HepG2 (cell line): ENCODE measurements around the gene STOM. TPM values are rescaled to one million over a fixed set of nuclear protein-coding genes. Genes with fewer than 3 reads are reported as not detected.

ENCODE experiments used
- CC2D1A ChIP-seq: sonication (generic); formaldehyde crosslinking; IDR thresholded peaks from 2 replicates; pipeline ENCODE4 v1.8.1; 2023; ENCODE audit warnings: mild to moderate bottlenecking, missing genetic modification reagents
- FOXA3 ChIP-seq: IDR thresholded peaks from 2 replicates; pipeline ENCODE4 v1.6.1; 2016; ENCODE audit warnings: missing genetic modification reagents, missing compliant biosample characterization
- IRF2 ChIP-seq: IDR thresholded peaks from 2 replicates; pipeline ENCODE4 v1.6.1; 2018; ENCODE audit warnings: missing genetic modification reagents, missing compliant biosample characterization
- MAFG ChIP-seq: sonication (generic); formaldehyde crosslinking; IDR thresholded peaks from 2 replicates; pipeline ENCODE4 v1.5.1; 2020; ENCODE audit warnings: mild to moderate bottlenecking, missing genetic modification reagents
- MLLT10 ChIP-seq: sonication (generic); formaldehyde crosslinking; IDR thresholded peaks from 2 replicates; pipeline ENCODE4 v1.4.0; 2020; ENCODE audit warnings: missing genetic modification reagents
- PTBP1 ChIP-seq: fragments of 200-400 bp; formaldehyde crosslinking; IDR thresholded peaks from 2 replicates; pipeline ENCODE4 v1.6.1; 2018; ENCODE audit warnings: low read length, low read depth; ENCODE audit not compliant: poor library complexity, severe bottlenecking
- SP2 ChIP-seq: sonication (generic); formaldehyde crosslinking; IDR thresholded peaks from 2 replicates; pipeline ENCODE4 v1.5.1; 2020; ENCODE audit warnings: mild to moderate bottlenecking, missing genetic modification reagents
- STAT5B ChIP-seq: sonication (generic); formaldehyde crosslinking; IDR thresholded peaks from 2 replicates; pipeline ENCODE4 v1.4.0; 2020; ENCODE audit warnings: missing genetic modification reagents
- YEATS2 ChIP-seq: sonication (generic); formaldehyde crosslinking; IDR thresholded peaks from 2 replicates; pipeline ENCODE4 v1.4.0; 2020; ENCODE audit warnings: missing genetic modification reagents, borderline replicate concordance
- ZBED4 ChIP-seq: sonication (generic); formaldehyde crosslinking; IDR thresholded peaks from 2 replicates; pipeline ENCODE4 v1.4.0; 2020; ENCODE audit warnings: missing genetic modification reagents, borderline replicate concordance
- ZBTB20 ChIP-seq: sonication (generic); formaldehyde crosslinking; IDR thresholded peaks from 2 replicates; pipeline ENCODE4 v1.8.1; 2023; ENCODE audit warnings: missing genetic modification reagents, low read depth, mild to moderate bottlenecking, borderline replicate concordance
- ZC3H13 ChIP-seq: sonication (generic); formaldehyde crosslinking; IDR thresholded peaks from 2 replicates; pipeline ENCODE4 v1.8.1; 2023; ENCODE audit warnings: mild to moderate bottlenecking, missing genetic modification reagents, moderate library complexity
- ZMYM3 ChIP-seq: sonication (generic); formaldehyde crosslinking; IDR thresholded peaks from 2 replicates; pipeline ENCODE4 v1.5.1; 2020; ENCODE audit warnings: mild to moderate bottlenecking, missing genetic modification reagents
- ZNF235 ChIP-seq: sonication (generic); formaldehyde crosslinking; IDR thresholded peaks from 2 replicates; pipeline ENCODE4 v1.8.1; 2023; ENCODE audit warnings: mild to moderate bottlenecking, missing genetic modification reagents, borderline replicate concordance
- ZNF329 ChIP-seq: sonication (generic); formaldehyde crosslinking; IDR thresholded peaks from 2 replicates; pipeline ENCODE4 v1.9.0; 2021; ENCODE audit warnings: low read depth, mild to moderate bottlenecking, missing genetic modification reagents
- ZNF33B ChIP-seq: sonication (generic); formaldehyde crosslinking; IDR thresholded peaks from 2 replicates; pipeline ENCODE4 v1.5.1; 2020; ENCODE audit warnings: mild to moderate bottlenecking, missing genetic modification reagents
- ZNF350 ChIP-seq: sonication (generic); formaldehyde crosslinking; IDR thresholded peaks from 2 replicates; pipeline ENCODE4 v1.4.0; 2020; ENCODE audit warnings: mild to moderate bottlenecking, low read depth, missing genetic modification reagents, borderline replicate concordance
- ZNF549 ChIP-seq: sonication (generic); formaldehyde crosslinking; IDR thresholded peaks from 2 replicates; pipeline ENCODE4 v1.5.0; 2020; ENCODE audit warnings: missing genetic modification reagents
- ZNF616 ChIP-seq: sonication (generic); formaldehyde crosslinking; IDR thresholded peaks from 2 replicates; pipeline ENCODE4 v1.5.0; 2020; ENCODE audit warnings: low read depth, mild to moderate bottlenecking, missing genetic modification reagents
- ZNF761 ChIP-seq: sonication (generic); formaldehyde crosslinking; conservative IDR thresholded peaks from 2 replicates; pipeline ENCODE4 v1.4.0; 2020; ENCODE audit warnings: mild to moderate bottlenecking, missing genetic modification reagents
- ZNF772 ChIP-seq: sonication (generic); formaldehyde crosslinking; IDR thresholded peaks from 2 replicates; pipeline ENCODE4 v1.5.0; 2020; ENCODE audit warnings: mild to moderate bottlenecking, missing genetic modification reagents
- ZNF788 ChIP-seq: sonication (generic); formaldehyde crosslinking; IDR thresholded peaks from 2 replicates; pipeline ENCODE4 v1.5.0; 2020; ENCODE audit warnings: mild to moderate bottlenecking, missing genetic modification reagents, borderline replicate concordance
- polyA plus RNA-seq, 8 experiments: library from polyadenylated mRNA; depleted of rRNA in 3 of 8; stranded (reverse) in 7 of 8; unstranded in 1 of 8; fragments of >200 nt; fragmentation: Illumina TruSeq in 4 of 8; extraction: Trizol in 4 of 8; gene quantifications; 2 replicates each; pipeline versions ENCODE4 v1.2.1 to v1.2.3, GENCODE V29; 2011 to 2016; ENCODE audit warnings: low read depth in 4 of 8, missing spikeins in 1 of 8, mixed read lengths in 1 of 8; ENCODE audit not compliant: insufficient read depth in 1 of 8
- total RNA-seq, 5 experiments: library from RNA; depleted of rRNA; stranded (reverse); fragments of >200 nt; fragmentation: Illumina TruSeq; extraction: Trizol; gene quantifications; 2 replicates each; pipeline ENCODE4 v1.2.3, GENCODE V29; 2016; ENCODE audit warnings: low read depth in 1 of 5
- TF ChIP-seq, protein P1 (sequence below): sonication (generic); formaldehyde crosslinking; IDR thresholded peaks from 2 replicates; pipeline ENCODE4 v1.9.0; 2021; ENCODE audit warnings: missing genetic modification reagents, borderline replicate concordance
- TF ChIP-seq, protein P2 (sequence below): sonication (generic); formaldehyde crosslinking; IDR thresholded peaks from 2 replicates; pipeline ENCODE4 v1.4.0; 2020; ENCODE audit warnings: mild to moderate bottlenecking, low read depth, missing genetic modification reagents

STOM gene
- total and polyA plus RNA-seq, 2 of the 13 experiments (the other 11 are each of a cell fraction or from before 2014, with no cell fraction given): 43.6 to 165 TPM

DNA sequence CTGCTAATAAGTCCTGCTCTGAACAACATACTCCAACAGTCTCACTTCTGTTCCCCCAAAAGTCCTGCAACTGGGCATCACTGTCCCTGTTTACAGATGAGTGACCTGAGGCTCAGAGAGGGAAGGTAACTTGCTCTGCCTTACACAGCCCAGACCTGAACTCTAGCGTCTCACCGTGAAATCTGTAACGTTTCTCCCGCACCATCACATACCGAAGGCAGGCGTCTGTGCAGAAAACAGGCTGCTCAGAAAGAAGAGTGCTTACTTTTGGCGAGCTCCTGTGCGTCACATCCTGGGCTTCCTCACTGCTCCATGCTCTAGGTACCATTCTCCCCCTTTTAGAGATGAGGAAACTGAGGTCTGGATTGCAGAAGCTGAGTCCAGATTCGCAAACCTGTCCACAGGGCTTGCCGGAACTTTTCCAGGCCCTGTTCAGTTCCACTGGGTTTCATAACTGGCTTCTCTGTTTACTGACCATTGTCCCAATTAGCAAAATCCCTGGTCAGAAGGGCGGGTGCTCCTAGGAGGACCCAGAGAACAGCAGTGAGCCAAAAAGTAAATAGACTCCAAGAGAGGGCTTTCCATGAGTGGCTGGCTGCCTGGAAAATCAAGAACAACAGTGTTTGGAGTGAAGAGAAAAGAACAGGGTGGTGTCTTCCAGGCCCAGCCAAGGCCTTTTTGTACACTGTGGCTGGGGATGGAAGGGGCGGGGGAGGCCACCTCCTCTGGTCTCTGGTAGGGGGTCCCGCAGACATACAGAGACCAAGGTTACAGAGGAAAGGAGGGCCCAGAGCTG is 75.0 kb downstream of the STOM start (continued):
- TF ChIP-seq ZBED4 (CRISPR knock-in tag) (peak; percentile 97), ZNF235 (no peak), FOXA3 (peak; percentile 78), IRF2 (CRISPR knock-in tag) (no peak; the same call in 1 of the 2 replicates), CC2D1A (CRISPR knock-in tag) (no peak), ZNF549 (CRISPR knock-in tag) (no peak), ZNF350 (CRISPR knock-in tag) (0 out of 2 replicates have a peak, but pooled peaks have one; percentile 38), MLLT10 (CRISPR knock-in tag) (no peak), MAFG (CRISPR knock-in tag) (no peak), ZBTB20 (CRISPR knock-in tag) (0 out of 2 replicates have a peak, but pooled peaks have one; percentile 77), ZNF329 (CRISPR knock-in tag) (no peak), YEATS2 (CRISPR knock-in tag) (peak; percentile 29; the same call in 1 of the 2 replicates), SP2 (CRISPR knock-in tag) (no peak), ZC3H13 (CRISPR knock-in tag) (0 out of 2 replicates have a peak, but pooled peaks have one; percentile 58), STAT5B (CRISPR knock-in tag) (no peak), ZNF772 (0 out of 2 replicates have a peak, but pooled peaks have one; percentile 37), ZNF33B (0 out of 2 replicates have a peak, but pooled peaks have one; percentile 24), PTBP1 (no peak), ZNF788 (CRISPR knock-in tag) (no peak), ZNF616 (CRISPR knock-in tag) (no peak), ZNF761 (CRISPR knock-in tag) (no peak), ZMYM3 (peak; percentile 99)
- TF ChIP-seq, protein P1, sequence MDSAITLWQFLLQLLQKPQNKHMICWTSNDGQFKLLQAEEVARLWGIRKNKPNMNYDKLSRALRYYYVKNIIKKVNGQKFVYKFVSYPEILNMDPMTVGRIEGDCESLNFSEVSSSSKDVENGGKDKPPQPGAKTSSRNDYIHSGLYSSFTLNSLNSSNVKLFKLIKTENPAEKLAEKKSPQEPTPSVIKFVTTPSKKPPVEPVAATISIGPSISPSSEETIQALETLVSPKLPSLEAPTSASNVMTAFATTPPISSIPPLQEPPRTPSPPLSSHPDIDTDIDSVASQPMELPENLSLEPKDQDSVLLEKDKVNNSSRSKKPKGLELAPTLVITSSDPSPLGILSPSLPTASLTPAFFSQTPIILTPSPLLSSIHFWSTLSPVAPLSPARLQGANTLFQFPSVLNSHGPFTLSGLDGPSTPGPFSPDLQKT (CRISPR knock-in tag): no peak
- TF ChIP-seq, protein P2, sequence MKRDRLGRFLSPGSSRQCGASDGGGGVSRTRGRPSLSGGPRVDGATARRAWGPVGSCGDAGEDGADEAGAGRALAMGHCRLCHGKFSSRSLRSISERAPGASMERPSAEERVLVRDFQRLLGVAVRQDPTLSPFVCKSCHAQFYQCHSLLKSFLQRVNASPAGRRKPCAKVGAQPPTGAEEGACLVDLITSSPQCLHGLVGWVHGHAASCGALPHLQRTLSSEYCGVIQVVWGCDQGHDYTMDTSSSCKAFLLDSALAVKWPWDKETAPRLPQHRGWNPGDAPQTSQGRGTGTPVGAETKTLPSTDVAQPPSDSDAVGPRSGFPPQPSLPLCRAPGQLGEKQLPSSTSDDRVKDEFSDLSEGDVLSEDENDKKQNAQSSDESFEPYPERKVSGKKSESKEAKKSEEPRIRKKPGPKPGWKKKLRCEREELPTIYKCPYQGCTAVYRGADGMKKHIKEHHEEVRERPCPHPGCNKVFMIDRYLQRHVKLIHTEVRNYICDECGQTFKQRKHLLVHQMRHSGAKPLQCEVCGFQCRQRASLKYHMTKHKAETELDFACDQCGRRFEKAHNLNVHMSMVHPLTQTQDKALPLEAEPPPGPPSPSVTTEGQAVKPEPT (CRISPR knock-in tag): no peak
